A549 (cell line): Measurements from ENCODE around the gene STAP2. TPM values are rescaled to one million over a fixed set of nuclear protein-coding genes. Genes with fewer than 3 reads are reported as not detected.

ENCODE experiments used
- ATAC-seq, 2 experiments: fragments of 200-7000 bp in 1 of 2; fragments of >200 bp in 1 of 2; cut with Nextera tagmentation in 1 of 2; cut with Tn5 transposase in 1 of 2; 3 replicates each; pipeline versions ENCODE4 v1.8.0 to v1.9.1; 2018 to 2020; ENCODE audit warnings: mild to moderate bottlenecking in 1 of 2, moderate library complexity in 1 of 2
- CTCF ChIA-PET: fragments of 300-600 bp; sonication (Branson Sonifier 250); formaldehyde crosslinking; extraction: SDS; loops from one replicate; lab custom pipeline; 2021; ENCODE audit warnings: antibody characterized with exemption, inconsistent platforms; lab: Yijun Ruan, JAX
- POLR2A ChIA-PET: fragments of 350-600 bp; formaldehyde crosslinking; extraction: SDS; loops from one replicate; lab custom pipeline; 2021; ENCODE audit warnings: antibody characterized with exemption, inconsistent platforms; lab: Yijun Ruan, JAX
- DNase-seq, 2 experiments: peaks; one replicate each; pipeline versions ENCODE4 v3.0.0 to v3.0.0-alpha.2; 2011 to 2016; ENCODE audit warnings: low read depth in 1 of 2, low spot score in 1 of 2
- FAIRE-seq: peaks from 2 replicates; lab custom pipeline; 2011; peaks lifted over from hg19 to GRCh38; lab: Jason Lieb, UNC
- H3K27ac ChIP-seq, 2 experiments: fragments of >200 bp; sonication (Bioruptor Twin); formaldehyde crosslinking; 3 replicates each; pipeline ENCODE4 v1.5.1; 2016 to 2017
- H3K4me1 ChIP-seq: fragments of >200 bp; sonication (Bioruptor Twin); formaldehyde crosslinking; 3 replicates; pipeline ENCODE4 v1.6.1; 2016
- H3K4me2 ChIP-seq: fragments of >200 bp; sonication (Bioruptor Twin); formaldehyde crosslinking; 3 replicates; pipeline ENCODE4 v1.6.1; 2016
- H3K4me3 ChIP-seq: fragments of >200 bp; sonication (Bioruptor Twin); formaldehyde crosslinking; 3 replicates; pipeline ENCODE4 v1.5.1; 2016
- H3K9me3 ChIP-seq: fragments of >200 bp; sonication (Bioruptor Twin); formaldehyde crosslinking; 3 replicates; pipeline ENCODE4 v1.6.1; 2016
- ATOH8 ChIP-seq: fragments of 250-450 bp; sonication (Bioruptor Pico); IDR thresholded peaks from 2 replicates; pipeline ENCODE4 v1.5.0; 2020; ENCODE audit warnings: low read depth, mild to moderate bottlenecking, moderate library complexity
- CBX8 ChIP-seq: fragments of 200-600 bp; sonication (generic); IDR thresholded peaks from 2 replicates; pipeline ENCODE4 v1.6.1; 2016
- CEBPB ChIP-seq, 2 experiments: fragments of >200 bp in 1 of 2; sonication (Bioruptor Twin) in 1 of 2; formaldehyde crosslinking in 1 of 2; IDR thresholded peaks; 2 replicates each; pipeline ENCODE4 v1.6.1; 2012 to 2016
- CTCF ChIP-seq: fragments of >200 bp; sonication (Bioruptor Twin); formaldehyde crosslinking; IDR thresholded peaks from 3 replicates; pipeline ENCODE4 v1.5.1; 2016
- E2F6 ChIP-seq: IDR thresholded peaks from 2 replicates; pipeline ENCODE4 v1.6.1; 2012; ENCODE audit warnings: low read depth, borderline replicate concordance
- EHMT2 ChIP-seq: fragments of 200-600 bp; sonication (generic); IDR thresholded peaks from 2 replicates; pipeline ENCODE4 v1.6.1; 2016; ENCODE audit warnings: antibody characterized with exemption, low read depth, mild to moderate bottlenecking, moderate library complexity
- FOSB ChIP-seq: fragments of 250-450 bp; sonication (Bioruptor Pico); IDR thresholded peaks from 2 replicates; pipeline ENCODE4 v1.5.0; 2020; ENCODE audit warnings: mild to moderate bottlenecking, moderate library complexity
- FOSL2 ChIP-seq, 2 experiments: fragments of 450-650 bp in 1 of 2; fragments of >200 bp in 1 of 2; sonication (Bioruptor Twin) in 1 of 2; formaldehyde crosslinking; IDR thresholded peaks; 2 replicates each; pipeline versions ENCODE4 v1.5.0 to v1.6.1; 2016 to 2020; ENCODE audit warnings: mild to moderate bottlenecking in 1 of 2, moderate library complexity in 1 of 2
- HES2 ChIP-seq: fragments of >200 bp; sonication (Bioruptor Twin); formaldehyde crosslinking; IDR thresholded peaks from 2 replicates; pipeline ENCODE4 v1.6.1; 2016
- HOXA7 ChIP-seq: fragments of 250-450 bp; sonication (Bioruptor Pico); IDR thresholded peaks from 2 replicates; pipeline ENCODE4 v1.5.0; 2020; ENCODE audit warnings: mild to moderate bottlenecking, moderate library complexity
- HOXB13 ChIP-seq: fragments of 250-450 bp; sonication (Bioruptor Pico); IDR thresholded peaks from 2 replicates; pipeline ENCODE4 v1.5.0; 2020; ENCODE audit warnings: low read depth, mild to moderate bottlenecking, moderate library complexity
- HOXB5 ChIP-seq: fragments of 250-450 bp; sonication (Bioruptor Pico); IDR thresholded peaks from 2 replicates; pipeline ENCODE4 v1.5.0; 2020; ENCODE audit warnings: mild to moderate bottlenecking, moderate library complexity
- JUN ChIP-seq, 2 experiments: fragments of >200 bp; sonication (Bioruptor Twin); formaldehyde crosslinking; IDR thresholded peaks; 2 replicates in 1 of 2; 3 replicates in 1 of 2; pipeline ENCODE4 v1.6.1; 2016 to 2017
- KDM1A ChIP-seq: fragments of 200-600 bp; sonication (generic); IDR thresholded peaks from 2 replicates; pipeline ENCODE4 v1.6.1; 2016; ENCODE audit warnings: low read depth, mild to moderate bottlenecking
- MAFK ChIP-seq: fragments of 450-650 bp; IDR thresholded peaks from 2 replicates; pipeline ENCODE4 v1.6.1; 2014; ENCODE audit not compliant: partially characterized antibody
- MAZ ChIP-seq: fragments of 150-350 bp; IDR thresholded peaks from 2 replicates; pipeline ENCODE4 v1.6.1; 2014; ENCODE audit warnings: antibody characterized with exemption, low read depth, low read length, borderline replicate concordance
- NR3C1 ChIP-seq: fragments of >200 bp; sonication (Bioruptor Twin); formaldehyde crosslinking; IDR thresholded peaks from 3 replicates; pipeline ENCODE4 v1.6.1; 2017
- POLR2A ChIP-seq: IDR thresholded peaks from 2 replicates; pipeline ENCODE4 v1.6.1; 2012; ENCODE audit warnings: mild to moderate bottlenecking, low read length
- RAD21 ChIP-seq, 2 experiments: fragments of >200 bp in 1 of 2; sonication (Bioruptor Twin) in 1 of 2; formaldehyde crosslinking in 1 of 2; IDR thresholded peaks in 1 of 2; conservative IDR thresholded peaks in 1 of 2; 2 replicates in 1 of 2; 3 replicates in 1 of 2; pipeline ENCODE4 v1.6.1; 2012 to 2018; ENCODE audit warnings: inconsistent platforms in 1 of 2
- RCOR1 ChIP-seq: fragments of 150-350 bp; IDR thresholded peaks from 2 replicates; pipeline ENCODE4 v1.6.1; 2014; ENCODE audit warnings: antibody characterized with exemption, low read length, low read depth
- REST ChIP-seq: fragments of 200-600 bp; sonication (generic); IDR thresholded peaks from 2 replicates; pipeline ENCODE4 v1.6.1; 2016; ENCODE audit warnings: antibody characterized with exemption, mild to moderate bottlenecking, moderate library complexity
- RNF2 ChIP-seq: fragments of 200-600 bp; sonication (generic); IDR thresholded peaks from 2 replicates; pipeline ENCODE4 v1.6.1; 2016; ENCODE audit warnings: low read depth, mild to moderate bottlenecking, antibody characterized with exemption, moderate library complexity, borderline replicate concordance
- SMC3 ChIP-seq: fragments of >200 bp; sonication (Bioruptor Twin); formaldehyde crosslinking; IDR thresholded peaks from 3 replicates; pipeline ENCODE4 v1.6.1; 2018; ENCODE audit warnings: inconsistent platforms
- TP53 ChIP-seq: fragments of 250-450 bp; sonication (Bioruptor Pico); IDR thresholded peaks from 2 replicates; pipeline ENCODE4 v1.5.0; 2021; ENCODE audit warnings: mild to moderate bottlenecking, moderate library complexity
- USF2 ChIP-seq: fragments of 450-650 bp; IDR thresholded peaks from 2 replicates; pipeline ENCODE4 v1.6.1; 2014; ENCODE audit warnings: antibody characterized with exemption
- ZSCAN20 ChIP-seq: fragments of 250-450 bp; sonication (Bioruptor Pico); IDR thresholded peaks from 2 replicates; pipeline ENCODE4 v1.8.0; 2022; ENCODE audit warnings: mild to moderate bottlenecking, moderate library complexity
- whole genome bisulfite sequencing: methylation state at CpG from one replicate; pipeline ENCODE4 v1.1.6; 2017; ENCODE audit errors: missing lambda C conversion rate; 5-methylcytosine and 5-hydroxymethylcytosine counted together
- polyA plus RNA-seq, 4 experiments: library from polyadenylated mRNA; depleted of rRNA in 3 of 4; stranded (reverse); fragments of >200 nt; fragmentation: RNase III in 1 of 4; extraction: RNeasy Plus Mini Kit Qiagen cat#74134 plus additional on column Dnase treatment in 1 of 4; gene quantifications; 2 replicates in 3 of 4; 3 replicates in 1 of 4; pipeline ENCODE4 v1.2.3, GENCODE V29; 2011 to 2017

Gene STAP2
- polyA plus RNA-seq, 2 of the 4 experiments (the other 2 are of a cell fraction), result 0.19 TPM; not detected in 1

GRCh38 chr19:4370418-4371041 lies 31.9 kb upstream of the STAP2 start:
- FAIRE-seq (no peak), ATAC-seq (no peak), DNase-seq (no peak)
- Histone ChIP-seq H3K27ac (peak overlapping the region in 1 of 2 experiments; percentile 99; a peak in 2 of 6 replicates), H3K4me1 (peaks cover 37% of the 10 kb centered on the region), H3K4me3 (no peak overlapping the region), H3K4me2 (no peak overlapping the region), H3K9me3 (no peaks in the 10 kb centered on the region)
- TF ChIP-seq CBX8, result no peak
- TF ChIP-seq ATOH8, result no peak
- no peak for TF ChIP-seq E2F6
- TF ChIP-seq CEBPB (IDR thresholded peaks at IDR 0.05), result no peak
- no peak for TF ChIP-seq JUN (IDR thresholded peaks at IDR 0.05)
- no peak for TF ChIP-seq RCOR1
- TF ChIP-seq HOXB5 (CRISPR knock-in tag), result no peak
- no peak for TF ChIP-seq MAZ
- TF ChIP-seq POLR2A, result no peak
- no peak for TF ChIP-seq HOXB13 (CRISPR knock-in tag)
- no peak for TF ChIP-seq REST
- no peak for TF ChIP-seq USF2
- TF ChIP-seq TP53, result no peak
- no peak for TF ChIP-seq EHMT2
- TF ChIP-seq HES2, result no peak
- no peak for TF ChIP-seq NR3C1
- TF ChIP-seq HOXA7 (CRISPR knock-in tag), result no peak
- no peak for TF ChIP-seq FOSL2 (IDR thresholded peaks at IDR 0.05)
- TF ChIP-seq FOSL2 (CRISPR knock-in tag; IDR thresholded peaks at IDR 0.05), result no peak
- no peak for TF ChIP-seq FOSB (CRISPR knock-in tag)
- TF ChIP-seq MAFK, result no peak
- 80% methylated on average over 5 of the region's 15 CpGs for WGBS
- CTCF ChIA-PET, result interaction anchor here (0.5 to 2.4 kb wide), 6 partner anchors 9 to 266 kb away, joined by 3 to 10 read pairs (median 4); partner anchors contain the start of gene SH3GL1
- POLR2A ChIA-PET, result no interaction called here

GRCh38 chr19:4369888-4370260 lies 31.2 kb upstream of the STAP2 start:
- FAIRE-seq (no peak), ATAC-seq (peak; percentile 18 to 53; a peak in 4 of 6 replicates), DNase-seq (no peak)
- Histone ChIP-seq H3K27ac (peak overlapping the region in 1 of 2 experiments; percentile 59; a peak in 2 of 6 replicates), H3K9me3 (no peaks in the 10 kb centered on the region), H3K4me1 (peaks cover 31% of the 10 kb centered on the region), H3K4me3 (no peak overlapping the region), H3K4me2 (no peak overlapping the region)
- CTCF ChIA-PET, result interaction anchor here (0.6 to 2.4 kb wide), 5 partner anchors 9 to 267 kb away, joined by 3 to 10 read pairs (median 6); partner anchors contain the start of gene SH3GL1
- WGBS, result 100% methylated on average over 1 of the region's 21 CpGs
- TF ChIP-seq RAD21 (conservative IDR thresholded peaks at IDR 0.05 in 1 of 2, IDR thresholded peaks at IDR 0.05 in 1 of 2), result 0 out of 5 replicates have a peak, but pooled peaks have one; percentile 22 to 29
- no peak for TF ChIP-seq USF2
- no peak for TF ChIP-seq KDM1A
- no peak for TF ChIP-seq HES2
- no peak for TF ChIP-seq RNF2
- TF ChIP-seq ZSCAN20 (CRISPR knock-in tag), result no peak
- TF ChIP-seq CTCF, result 0 out of 3 replicates have a peak, but pooled peaks have one; percentile 23
- TF ChIP-seq SMC3, result peak; percentile 32; the same call in 1 of the 3 replicates
- POLR2A ChIA-PET, result no interaction called here
